GM12878 (cell line): Measurements from ENCODE around the gene FBLN7. TPM values are rescaled to one million over a fixed set of nuclear protein-coding genes. Genes with fewer than 3 reads are reported as not detected.

Source experiments
- ATAC-seq: fragments of 200-7000 bp; cut with Tn5 transposase; 3 replicates; pipeline ENCODE4 v1.9.1; 2020; ENCODE audit warnings: mild to moderate bottlenecking, moderate library complexity
- BruUV-seq: library from RNA; stranded (reverse); fragments of 400-500 nt; replicated peaks from 2 replicates; lab custom pipeline; 2021; lab: Mats Ljungman, UMichigan
- CTCF ChIA-PET: fragments of 300-600 bp; sonication (Branson Sonifier 250); formaldehyde crosslinking; extraction: SDS; loops from one replicate; lab custom pipeline; 2021; ENCODE audit warnings: inconsistent platforms; lab: Yijun Ruan, JAX
- POLR2A ChIA-PET: fragments of 350-600 bp; formaldehyde crosslinking; extraction: SDS; loops from one replicate; lab custom pipeline; 2021; ENCODE audit warnings: inconsistent platforms; lab: Charles Lee
- RAD21 ChIA-PET: fragments of 300-600 bp; sonication (Branson Sonifier 250); formaldehyde crosslinking; loops from one replicate; lab custom pipeline; 2023; ENCODE audit warnings: antibody characterized with exemption; ENCODE audit not compliant: unreplicated experiment; lab: Charles Lee
- SMC1A ChIA-PET: fragments of 300-600 bp; sonication (Branson Sonifier 250); formaldehyde crosslinking; loops from one replicate; lab custom pipeline; 2023; ENCODE audit not compliant: unreplicated experiment, uncharacterized antibody; lab: Charles Lee
- DNase-seq: peaks from one replicate; pipeline ENCODE4 v3.0.0-alpha.2; 2011; ENCODE audit warnings: low read depth, low spot score
- FAIRE-seq: peaks from 3 replicates; lab custom pipeline; 2011; peaks lifted over from hg19 to GRCh38; lab: Jason Lieb, UNC
- H2AFZ ChIP-seq: 2 replicates; pipeline ENCODE4 v1.6.0; 2011; ENCODE audit warnings: low read depth, low read length, control low read depth; ENCODE audit not compliant: control insufficient read depth
- H3K27ac ChIP-seq: 2 replicates; pipeline ENCODE4 v1.5.1; 2011; ENCODE audit warnings: control low read depth; ENCODE audit not compliant: control insufficient read depth, insufficient read depth
- H3K27me3 ChIP-seq, 2 experiments: replicated peaks in 1 of 2; 2 replicates each; pipeline versions ENCODE4 v1.6.0 to v1.6.1; 2011; ENCODE audit warnings: low read length in 1 of 2; ENCODE audit not compliant: control insufficient read depth in 2 of 2, insufficient read depth in 2 of 2
- H3K36me3 ChIP-seq, 2 experiments: 2 replicates each; pipeline ENCODE4 v1.5.1; 2011; ENCODE audit warnings: low read length in 1 of 2; ENCODE audit not compliant: control insufficient read depth in 2 of 2, insufficient read depth in 2 of 2
- H3K4me1 ChIP-seq: 2 replicates; pipeline ENCODE4 v1.6.1; 2011; ENCODE audit warnings: mild to moderate bottlenecking, low read length, moderate library complexity, mixed read lengths; ENCODE audit not compliant: control insufficient read depth, insufficient read depth
- H3K4me2 ChIP-seq: 2 replicates; pipeline ENCODE4 v1.6.0; 2011; ENCODE audit warnings: control low read depth; ENCODE audit not compliant: control insufficient read depth, insufficient read depth
- H3K4me3 ChIP-seq: fragments of 200-600 bp; sonication (generic); 2 replicates; pipeline ENCODE4 v1.5.1; 2016
- H3K79me2 ChIP-seq: 2 replicates; pipeline ENCODE4 v1.6.0; 2011; ENCODE audit warnings: low read length; ENCODE audit not compliant: control insufficient read depth, insufficient read depth
- H3K9ac ChIP-seq: 2 replicates; pipeline ENCODE4 v1.8.0; 2011; ENCODE audit warnings: low read length, control low read depth, mixed read lengths; ENCODE audit not compliant: control insufficient read depth, insufficient read depth
- H3K9me3 ChIP-seq: replicated peaks from 3 replicates; pipeline ENCODE4 v1.5.1; 2011; ENCODE audit warnings: mild to moderate bottlenecking, low read length; ENCODE audit not compliant: control insufficient read depth, insufficient read depth
- H4K20me1 ChIP-seq: 2 replicates; pipeline ENCODE4 v1.6.0; 2011; ENCODE audit not compliant: control insufficient read depth, insufficient read depth
- CBFB ChIP-seq: IDR thresholded peaks from 2 replicates; pipeline ENCODE4 v1.6.1; 2016; ENCODE audit warnings: antibody characterized with exemption, low read depth
- CHD2 ChIP-seq: IDR thresholded peaks from 2 replicates; pipeline ENCODE4 v1.6.1; 2011; ENCODE audit warnings: low read depth, low read length, improper control_type of control experiment, borderline replicate concordance
- CREB1 ChIP-seq: IDR thresholded peaks from 2 replicates; pipeline ENCODE4 v1.6.1; 2012; ENCODE audit warnings: low read depth, mild to moderate bottlenecking, inconsistent platforms
- EGR1 ChIP-seq, 2 experiments: IDR thresholded peaks; 1 replicate in 1 of 2; 2 replicates in 1 of 2; pipeline ENCODE4 v1.6.1; 2011 to 2012; ENCODE audit warnings: low read depth in 2 of 2, low read length in 2 of 2, borderline replicate concordance in 1 of 2, mild to moderate bottlenecking in 1 of 2, moderate library complexity in 1 of 2
- FOXM1 ChIP-seq: IDR thresholded peaks from 2 replicates; pipeline ENCODE4 v1.6.1; 2012; ENCODE audit warnings: low read depth, mild to moderate bottlenecking, inconsistent platforms, low read length, moderate library complexity
- MXI1 ChIP-seq: fragments of 150-350 bp; IDR thresholded peaks from 2 replicates; pipeline ENCODE4 v1.6.1; 2011; ENCODE audit warnings: low read depth, mild to moderate bottlenecking, inconsistent platforms, low read length, improper control_type of control experiment
- SMARCA5 ChIP-seq: fragments of 450-650 bp; IDR thresholded peaks from 2 replicates; pipeline ENCODE4 v1.6.1; 2017; ENCODE audit warnings: mild to moderate bottlenecking
- SMC3 ChIP-seq: IDR thresholded peaks from 2 replicates; pipeline ENCODE4 v1.6.1; 2011; ENCODE audit warnings: low read length, improper control_type of control experiment, borderline replicate concordance
- TARDBP ChIP-seq: IDR thresholded peaks from 2 replicates; pipeline ENCODE4 v1.6.1; 2016; ENCODE audit warnings: borderline replicate concordance
- TCF12 ChIP-seq: IDR thresholded peaks from 2 replicates; pipeline ENCODE4 v1.6.1; 2011; ENCODE audit warnings: low read depth, mild to moderate bottlenecking, low read length
- TCF3 ChIP-seq: IDR thresholded peaks from 2 replicates; pipeline ENCODE4 v1.6.1; 2012; ENCODE audit warnings: low read depth, mild to moderate bottlenecking, low read length, borderline replicate concordance; ENCODE audit not compliant: insufficient read depth
- WGBS: methylation state at CpG from one replicate; pipeline ENCODE4 v1.1.6; 2016; ENCODE audit warnings: low lambda C conversion rate; ENCODE audit not compliant: insufficient replicate concordance, insufficient coverage; ENCODE audit errors: missing lambda C conversion rate; 5-methylcytosine and 5-hydroxymethylcytosine counted together
- in situ Hi-C: fragments of 300-500 bp; cut with MboI; formaldehyde crosslinking; loops from 9 replicates; pipeline ENCODE4 v1.14.3; 2018; ENCODE audit warnings: mixed read lengths
- intact Hi-C: fragments of 100-400 bp; cut with micrococcal nuclease; formaldehyde crosslinking; loops from one replicate; pipeline ENCODE4 v1.14.2; 2022; ENCODE audit not compliant: unreplicated experiment
- polyA plus RNA-seq, 11 experiments: library from polyadenylated mRNA; depleted of rRNA in 4 of 11; unstranded in 6 of 11; stranded (reverse) in 5 of 11; fragments of >200 nt; fragmentation: Nextera tagmentation in 4 of 11; fragmentation: Illumina TruSeq in 1 of 11; extraction: Ambion mirVana in 4 of 11; extraction: Trizol in 1 of 11; gene quantifications; 1 replicate in 1 of 11; 2 replicates in 10 of 11; pipeline versions ENCODE4 v1.2.1 to v1.2.3, GENCODE V29; 2011 to 2016; ENCODE audit warnings: inconsistent platforms in 2 of 11, missing spikeins in 2 of 11, low read depth in 1 of 11
- total RNA-seq, 4 experiments: library from RNA; depleted of rRNA in 3 of 4; stranded (reverse); fragments of >200 nt in 3 of 4; fragmentation: Illumina TruSeq in 1 of 4; extraction: Trizol in 1 of 4; gene quantifications; 2 replicates each; pipeline versions ENCODE4 v1.2.1 to v1.2.3, GENCODE V29; 2013 to 2021
- TF ChIP-seq, protein P1 (sequence below): IDR thresholded peaks from 2 replicates; pipeline ENCODE4 v1.6.1; 2011; ENCODE audit warnings: mild to moderate bottlenecking, low read depth, low read length, moderate library complexity; ENCODE audit not compliant: insufficient replicate concordance
- TF ChIP-seq, protein P2 (sequence below): IDR thresholded peaks from 2 replicates; pipeline ENCODE4 v1.6.1; 2011; ENCODE audit warnings: borderline replicate concordance, low read depth, mild to moderate bottlenecking, moderate library complexity, low read length; ENCODE audit not compliant: insufficient read depth, poor library complexity, severe bottlenecking

Gene FBLN7
- total and polyA plus RNA-seq, 10 of the 15 experiments (the other 5 are each of a cell fraction or from before 2014, with no cell fraction given): 0.01 to 0.10 (median 0.01) TPM; not detected in 7

DNA sequence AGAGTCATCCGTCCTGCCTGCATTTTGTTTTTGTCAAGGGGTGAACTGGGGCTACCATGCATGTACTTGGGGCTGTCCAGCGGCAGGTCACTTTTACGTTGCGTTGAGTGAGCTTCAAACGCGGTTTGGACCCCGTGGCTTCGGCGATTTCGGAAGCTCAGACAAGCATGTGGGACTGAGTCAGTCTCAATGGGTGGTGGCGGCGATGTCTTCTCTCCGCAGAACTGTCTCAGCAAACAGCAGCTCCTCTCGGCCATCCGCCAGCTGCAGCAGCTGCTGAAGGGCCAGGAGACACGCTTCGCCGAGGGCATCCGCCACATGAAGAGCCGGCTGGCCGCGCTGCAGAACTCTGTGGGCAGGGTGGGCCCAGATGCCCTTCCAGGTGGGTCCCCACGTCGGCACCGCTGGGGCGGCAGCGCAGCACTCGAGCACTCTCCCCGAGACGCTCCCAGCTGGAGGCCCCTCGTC is 21.3 kb downstream of the FBLN7 start:
- intact Hi-C loops (no loop called here), in situ Hi-C loops (no loop called here)
- H3K79me2 ChIP-seq: no peaks in the 10 kb centered on the region
- POLR2A ChIA-PET: no interaction called here
- RAD21 ChIA-PET: no interaction called here
- ATAC-seq (peak; percentile 79), FAIRE-seq (no peak), DNase-seq (no peak)
- no peaks in the 10 kb centered on the region for H3K9me3 ChIP-seq
- no peak overlapping the region for H3K4me2 ChIP-seq
- 0 out of 4 replicates have a peak, but pooled peaks cover 0 to 1% of the 10 kb centered on the region in 2 experiments for H3K27me3 ChIP-seq
- H3K4me3 ChIP-seq: no peak overlapping the region
- TF ChIP-seq CHD2: no peak
- no peak for TF ChIP-seq MXI1
- peak; percentile 80; the same call in 1 of the 2 replicates for TF ChIP-seq TCF12
- TF ChIP-seq TCF3: 0 out of 2 replicates have a peak, but pooled peaks have one; percentile 40
- H3K9ac ChIP-seq: no peak overlapping the region
- H3K27ac ChIP-seq: no peak overlapping the region
- SMC1A ChIA-PET: interaction anchor here (1.0 kb wide), 1 partner anchor 8 kb away, joined by 3 read pairs; no protein-coding TSS in a partner anchor
- WGBS: under 1% methylated on average over 29 of the region's 31 CpGs
- H3K36me3 ChIP-seq: no peaks in the 10 kb centered on the region
- CTCF ChIA-PET: no interaction called here
- no TSS peak for BruUV-seq
- no peaks in the 10 kb centered on the region for H4K20me1 ChIP-seq
- H2AFZ ChIP-seq: no peak overlapping the region
- no peaks in the 10 kb centered on the region for H3K4me1 ChIP-seq

DNA sequence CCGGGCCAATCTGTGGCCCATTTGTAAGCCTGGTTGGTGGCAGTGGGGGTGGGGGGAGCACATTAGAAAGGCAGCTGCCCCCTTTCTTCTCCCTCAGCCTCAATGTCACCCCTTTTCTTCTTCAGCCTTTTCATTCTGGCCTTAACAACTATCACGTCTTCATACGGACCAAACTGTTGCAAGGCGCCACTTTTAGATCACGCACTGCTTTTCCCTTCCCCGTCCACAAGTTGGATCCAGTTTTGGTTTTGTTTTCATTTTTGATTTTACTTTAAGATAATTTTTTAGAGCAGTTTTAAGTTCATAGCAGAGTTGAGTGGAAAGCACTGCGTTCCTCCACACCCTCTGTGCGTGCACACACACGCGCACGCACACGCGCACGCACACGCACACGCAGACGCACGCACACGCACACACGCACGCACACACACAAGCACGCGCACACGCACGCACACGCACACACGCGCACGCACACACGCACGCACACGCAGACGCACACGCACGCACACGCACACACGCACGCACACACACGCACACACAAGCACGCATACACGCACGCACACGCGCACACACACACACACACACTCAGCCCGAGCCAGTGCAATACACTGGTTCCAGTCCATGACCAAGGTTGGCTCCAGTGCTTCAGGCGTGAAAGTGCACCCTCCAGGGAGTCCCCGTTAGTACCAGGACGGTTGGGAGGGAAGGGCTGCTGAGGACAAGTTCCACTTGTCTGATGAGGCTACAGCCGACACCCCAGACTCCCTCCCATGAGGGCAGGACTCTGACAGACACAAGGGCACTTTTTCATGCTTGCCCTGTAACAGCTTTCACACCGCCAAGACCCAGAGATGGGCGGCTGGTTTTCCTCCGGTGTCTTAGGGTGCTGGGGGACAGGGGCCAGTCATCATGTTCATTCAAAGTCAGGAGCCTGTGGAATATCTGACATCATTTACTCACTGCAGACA is 22.4 kb downstream of the FBLN7 start:
- in situ Hi-C loops: no loop called here
- 0 out of 4 replicates have a peak, but pooled peaks cover 0 to 1% of the 10 kb centered on the region in 2 experiments for H3K27me3 ChIP-seq
- DNase-seq (no peak), FAIRE-seq (no peak), ATAC-seq (no peak)
- 71% methylated on average over 20 of the region's 52 CpGs for WGBS
- BruUV-seq: no TSS peak
- intact Hi-C loops: no loop called here
- no peak overlapping the region for H3K4me3 ChIP-seq
- ChIA-PET POLR2A (no interaction called here), SMC1A (no interaction called here), CTCF (no interaction called here), RAD21 (no interaction called here)
- H3K36me3 ChIP-seq: no peaks in the 10 kb centered on the region
- H3K27ac ChIP-seq: no peak overlapping the region
- H3K4me1 ChIP-seq: no peaks in the 10 kb centered on the region
- H3K79me2 ChIP-seq: no peaks in the 10 kb centered on the region
- H3K4me2 ChIP-seq: peak overlapping the region; percentile 17; the same call in 1 of the 2 replicates
- no peak overlapping the region for H3K9ac ChIP-seq
- H2AFZ ChIP-seq: no peak overlapping the region
- H3K9me3 ChIP-seq: no peaks in the 10 kb centered on the region
- no peaks in the 10 kb centered on the region for H4K20me1 ChIP-seq
- TF ChIP-seq SMC3 (no peak), CREB1 (no peak), TCF12 (no peak), EGR1 (IDR thresholded peaks at IDR 0.05; ENCODE audit: borderline replicate concordance in 1 of 2, low read depth in 2 of 2, low read length in 2 of 2) (no peak), SMARCA5 (no peak), CBFB (no peak), FOXM1 (no peak), TARDBP (no peak)
- TF ChIP-seq, protein P1, sequence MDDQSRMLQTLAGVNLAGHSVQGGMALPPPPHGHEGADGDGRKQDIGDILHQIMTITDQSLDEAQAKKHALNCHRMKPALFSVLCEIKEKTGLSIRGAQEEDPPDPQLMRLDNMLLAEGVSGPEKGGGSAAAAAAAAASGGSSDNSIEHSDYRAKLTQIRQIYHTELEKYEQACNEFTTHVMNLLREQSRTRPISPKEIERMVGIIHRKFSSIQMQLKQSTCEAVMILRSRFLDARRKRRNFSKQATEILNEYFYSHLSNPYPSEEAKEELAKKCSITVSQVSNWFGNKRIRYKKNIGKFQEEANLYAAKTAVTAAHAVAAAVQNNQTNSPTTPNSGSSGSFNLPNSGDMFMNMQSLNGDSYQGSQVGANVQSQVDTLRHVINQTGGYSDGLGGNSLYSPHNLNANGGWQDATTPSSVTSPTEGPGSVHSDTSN: peak; percentile 67
- TF ChIP-seq, protein P2, sequence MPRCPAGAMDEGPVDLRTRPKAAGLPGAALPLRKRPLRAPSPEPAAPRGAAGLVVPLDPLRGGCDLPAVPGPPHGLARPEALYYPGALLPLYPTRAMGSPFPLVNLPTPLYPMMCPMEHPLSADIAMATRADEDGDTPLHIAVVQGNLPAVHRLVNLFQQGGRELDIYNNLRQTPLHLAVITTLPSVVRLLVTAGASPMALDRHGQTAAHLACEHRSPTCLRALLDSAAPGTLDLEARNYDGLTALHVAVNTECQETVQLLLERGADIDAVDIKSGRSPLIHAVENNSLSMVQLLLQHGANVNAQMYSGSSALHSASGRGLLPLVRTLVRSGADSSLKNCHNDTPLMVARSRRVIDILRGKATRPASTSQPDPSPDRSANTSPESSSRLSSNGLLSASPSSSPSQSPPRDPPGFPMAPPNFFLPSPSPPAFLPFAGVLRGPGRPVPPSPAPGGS: peak; percentile 98
